Measurements from ENCODE around the gene SMIM31.

The SMIM31 gene

GRCh38 chr4:164753873-164754488 is at the start of gene SMIM31:
Gene SMIM31 (plus strand): TSS chr4:164754131. CDS start chr4:164770444, 16,313 bp downstream.
- no peak for DNase-seq (ENCODE audit: insufficient read length, low spot score)
- no peak for TF ChIP-seq POLR2A (IDR thresholded peaks at IDR 0.05; ENCODE audit: low read depth, low read length)
- no peak for FAIRE-seq

GRCh38 chr4:164706675-164707074 is 47.3 kb upstream of the SMIM31 start:
- no peak for FAIRE-seq

GRCh38 chr4:164716901-164717300 is 37.0 kb upstream of the SMIM31 start:
- no peak for FAIRE-seq
- no peak for DNase-seq (ENCODE audit: insufficient read length, low spot score)
- no peak for TF ChIP-seq POLR2A (IDR thresholded peaks at IDR 0.05; ENCODE audit: low read depth, low read length)

More at GRCh38 chr4:164706675-164707074, 47.3 kb upstream of the SMIM31 start:
- TF ChIP-seq POLR2A (IDR thresholded peaks at IDR 0.05; ENCODE audit: low read depth, low read length) = no peak
- no peak for DNase-seq (ENCODE audit: insufficient read length, low spot score)

- DNase-seq (ENCODE audit: insufficient read length, low spot score) (no peak), FAIRE-seq (no peak)
- no peak for TF ChIP-seq POLR2A (IDR thresholded peaks at IDR 0.05; ENCODE audit: low read depth, low read length)
Measured at GRCh38 chr4:164718827-164719226, 35.1 kb upstream of the SMIM31 start.

- FAIRE-seq (no peak), DNase-seq (ENCODE audit: insufficient read length, low spot score) (no peak)
- no peak for TF ChIP-seq POLR2A (IDR thresholded peaks at IDR 0.05; ENCODE audit: low read depth, low read length)
Measured at GRCh38 chr4:164725066-164725465, 28.9 kb upstream of the SMIM31 start.

- no peak for DNase-seq (ENCODE audit: insufficient read length, low spot score)
- FAIRE-seq = no peak
- TF ChIP-seq POLR2A (IDR thresholded peaks at IDR 0.05; ENCODE audit: low read depth, low read length) = no peak
Measured at GRCh38 chr4:164730705-164731393, 23.1 kb upstream of the SMIM31 start.

GRCh38 chr4:164731827-164732474 is 22.0 kb upstream of the SMIM31 start:
- FAIRE-seq = no peak
- no peak for TF ChIP-seq POLR2A (IDR thresholded peaks at IDR 0.05; ENCODE audit: low read depth, low read length)

GRCh38 chr4:164734484-164734883 is 19.4 kb upstream of the SMIM31 start:
- TF ChIP-seq POLR2A (IDR thresholded peaks at IDR 0.05; ENCODE audit: low read depth, low read length) = no peak
- no peak for FAIRE-seq
- no peak for DNase-seq (ENCODE audit: insufficient read length, low spot score)

More at GRCh38 chr4:164731827-164732474, 22.0 kb upstream of the SMIM31 start:
- DNase-seq (ENCODE audit: insufficient read length, low spot score) = peak; percentile 7

GRCh38 chr4:164748375-164748774 is 5.6 kb upstream of the SMIM31 start:
- FAIRE-seq = no peak
- DNase-seq (ENCODE audit: insufficient read length, low spot score) = no peak
- TF ChIP-seq POLR2A (IDR thresholded peaks at IDR 0.05; ENCODE audit: low read depth, low read length) = no peak

GRCh38 chr4:164755432-164755831 is 1.5 kb downstream of the SMIM31 start:
- FAIRE-seq (no peak), DNase-seq (ENCODE audit: insufficient read length, low spot score) (no peak)
- TF ChIP-seq POLR2A (IDR thresholded peaks at IDR 0.05; ENCODE audit: low read depth, low read length) = no peak

- FAIRE-seq (no peak), DNase-seq (ENCODE audit: insufficient read length, low spot score) (no peak)
- TF ChIP-seq POLR2A (IDR thresholded peaks at IDR 0.05; ENCODE audit: low read depth, low read length) = no peak
Measured at GRCh38 chr4:164756686-164757085, 2.8 kb downstream of the SMIM31 start.

GRCh38 chr4:164761241-164761640 is 7.3 kb downstream of the SMIM31 start:
- TF ChIP-seq POLR2A (IDR thresholded peaks at IDR 0.05; ENCODE audit: low read depth, low read length) = no peak
- FAIRE-seq = no peak

GRCh38 chr4:164761746-164762275 is 7.9 kb downstream of the SMIM31 start:
- DNase-seq (ENCODE audit: insufficient read length, low spot score) (no peak), FAIRE-seq (no peak)
- no peak for TF ChIP-seq POLR2A (IDR thresholded peaks at IDR 0.05; ENCODE audit: low read depth, low read length)

More at GRCh38 chr4:164761241-164761640, 7.3 kb downstream of the SMIM31 start:
- no peak for DNase-seq (ENCODE audit: insufficient read length, low spot score)

GRCh38 chr4:164765096-164765495 is 11.2 kb downstream of the SMIM31 start:
- no peak for FAIRE-seq
- DNase-seq (ENCODE audit: insufficient read length, low spot score) = no peak
- no peak for TF ChIP-seq POLR2A (IDR thresholded peaks at IDR 0.05; ENCODE audit: low read depth, low read length)
